Measurements from ENCODE around the gene IKZF1.

- no peak for TF ChIP-seq CTCF (IDR thresholded peaks at IDR 0.05 in 8 of 11, conservative IDR thresholded peaks at IDR 0.05 in 3 of 11)
- no peak for TF ChIP-seq POLR2A (IDR thresholded peaks at IDR 0.05)
- TF ChIP-seq POLR2AphosphoS5 (IDR thresholded peaks at IDR 0.05): peak in 2 of 3 donors; percentile 13 to 57
Observed at GRCh38 chr7:50356212-50356944, 51.9 kb downstream of the IKZF1 start.
